Dermis blood vessel endothelial cell (primary cell): ENCODE data around the gene BRD7. TPM values are rescaled to one million over a fixed set of nuclear protein-coding genes. Genes with fewer than 3 reads are reported as not detected.

Experiments
- DNase-seq: peaks from one replicate; pipeline ENCODE4 v3.0.0; 2010
- total RNA-seq: library from RNA; depleted of rRNA; stranded (reverse); fragments of >200 nt; gene quantifications from 2 replicates; pipeline ENCODE4 v1.2.3, GENCODE V29; 2014

The BRD7 gene
- total RNA-seq, 1 donor from 2014 or later = 44.6 TPM

GRCh38 chr16:50288920-50289319 lies 79.9 kb downstream of the BRD7 start:
- DNase-seq = no peak

- no peak for DNase-seq
Measured at GRCh38 chr16:50288026-50288425, 80.8 kb downstream of the BRD7 start.

- no peak for DNase-seq
Measured at GRCh38 chr16:50286681-50287080, 82.1 kb downstream of the BRD7 start.

GRCh38 chr16:50285406-50286003 lies 83.3 kb downstream of the BRD7 start:
- no peak for DNase-seq

GRCh38 chr16:50284131-50284911 lies 84.5 kb downstream of the BRD7 start:
- DNase-seq = no peak

- DNase-seq = no peak
Measured at GRCh38 chr16:50282955-50283631, 85.7 kb downstream of the BRD7 start.

- no peak for DNase-seq
Measured at GRCh38 chr16:50282010-50282538, 86.7 kb downstream of the BRD7 start.

- no peak for DNase-seq
Measured at GRCh38 chr16:50281391-50282009, 87.3 kb downstream of the BRD7 start.

GRCh38 chr16:50280932-50281331 lies 87.9 kb downstream of the BRD7 start:
- DNase-seq = no peak

- no peak for DNase-seq
Measured at GRCh38 chr16:50279504-50279865, 89.3 kb downstream of the BRD7 start.

- DNase-seq = no peak
Measured at GRCh38 chr16:50278251-50278650, 90.5 kb downstream of the BRD7 start.

GRCh38 chr16:50276801-50277555 lies 91.8 kb downstream of the BRD7 start:
- no peak for DNase-seq

- DNase-seq = no peak
Measured at GRCh38 chr16:50276326-50276640, 92.5 kb downstream of the BRD7 start.

GRCh38 chr16:50275428-50276325 lies 93.1 kb downstream of the BRD7 start:
- DNase-seq = no peak

GRCh38 chr16:50275098-50275415 lies 93.7 kb downstream of the BRD7 start:
- DNase-seq = no peak

GRCh38 chr16:50274326-50275097 lies 94.3 kb downstream of the BRD7 start:
- no peak for DNase-seq

- no peak for DNase-seq
Measured at GRCh38 chr16:50273888-50274325, 94.9 kb downstream of the BRD7 start.

GRCh38 chr16:50273382-50273690 lies 95.5 kb downstream of the BRD7 start:
- no peak for DNase-seq

- no peak for DNase-seq
Measured at GRCh38 chr16:50272687-50273381, 96.0 kb downstream of the BRD7 start.

- DNase-seq = peak; percentile 27
Measured at GRCh38 chr16:50272111-50272571, 96.6 kb downstream of the BRD7 start.
